H1 (cell line): Measurements from ENCODE around the gene MITF.

Source experiments
- ATF2 ChIP-seq: IDR thresholded peaks from 2 replicates; pipeline ENCODE4 v1.6.1; 2012; ENCODE audit warnings: low read length, inconsistent platforms
- CHD1 ChIP-seq: IDR thresholded peaks from 2 replicates; pipeline ENCODE4 v1.6.1; 2012; ENCODE audit warnings: low read depth, low read length, improper control_type of control experiment
- CTCF ChIP-seq, 3 experiments: IDR thresholded peaks; 1 replicate in 2 of 3; 2 replicates in 1 of 3; pipeline versions ENCODE4 v1.5.1 to v1.6.1; 2011; ENCODE audit warnings: low read length in 3 of 3, mild to moderate bottlenecking in 3 of 3, inconsistent platforms in 2 of 3, low read depth in 1 of 3, moderate library complexity in 1 of 3; ENCODE audit not compliant: insufficient read depth in 1 of 3; ENCODE audit errors: control extremely low read depth in 1 of 3
- NRF1 ChIP-seq: IDR thresholded peaks from 2 replicates; pipeline ENCODE4 v1.6.1; 2011; ENCODE audit warnings: mild to moderate bottlenecking, low read depth, low read length, improper control_type of control experiment
- PHF8 ChIP-seq: fragments of 200-600 bp; sonication (generic); conservative IDR thresholded peaks from 2 replicates; pipeline ENCODE4 v1.7.1; 2012; ENCODE audit warnings: low read depth, mild to moderate bottlenecking, inconsistent platforms, low read length, moderate library complexity
- POLR2A ChIP-seq, 2 experiments: IDR thresholded peaks; 1 replicate in 1 of 2; 2 replicates in 1 of 2; pipeline ENCODE4 v1.6.1; 2011; ENCODE audit warnings: low read depth in 2 of 2, low read length in 2 of 2, mild to moderate bottlenecking in 2 of 2; ENCODE audit errors: control extremely low read depth in 1 of 2
- POLR2AphosphoS5 ChIP-seq: IDR thresholded peaks from 2 replicates; pipeline ENCODE4 v1.6.1; 2011; ENCODE audit warnings: low read depth, low read length
- RFX5 ChIP-seq: IDR thresholded peaks from 2 replicates; pipeline ENCODE4 v1.6.1; 2011; ENCODE audit warnings: low read depth, low read length, improper control_type of control experiment, borderline replicate concordance
- SIN3A ChIP-seq, 2 experiments: IDR thresholded peaks in 1 of 2; conservative IDR thresholded peaks in 1 of 2; 2 replicates each; pipeline ENCODE4 v1.6.1; 2011 to 2012; ENCODE audit warnings: low read length in 2 of 2, improper control_type of control experiment in 1 of 2, low read depth in 1 of 2, mild to moderate bottlenecking in 1 of 2
- ZNF274 ChIP-seq: IDR thresholded peaks from 2 replicates; pipeline ENCODE4 v1.7.0; 2012; ENCODE audit warnings: low read length, borderline replicate concordance; ENCODE audit errors: extremely low read depth

GRCh38 chr3:69823743-69824142 lies 84.5 kb downstream of the MITF start:
- TF ChIP-seq RFX5 (no peak), POLR2A (IDR thresholded peaks at IDR 0.05; ENCODE audit: control extremely low read depth in 1 of 2, low read depth in 2 of 2, low read length in 2 of 2) (no peak), ZNF274 (no peak), NRF1 (no peak), POLR2AphosphoS5 (no peak), CTCF (IDR thresholded peaks at IDR 0.05; ENCODE audit: control extremely low read depth in 1 of 3, insufficient read depth in 1 of 3, low read depth in 1 of 3, low read length in 3 of 3) (no peak), PHF8 (no peak), SIN3A (conservative IDR thresholded peaks at IDR 0.05 in 1 of 2, IDR thresholded peaks at IDR 0.05 in 1 of 2; ENCODE audit: low read depth in 1 of 2, low read length in 2 of 2) (no peak), CHD1 (no peak), ATF2 (no peak)
